GM23338 (cell line): ENCODE data around the gene MEMO1. TPM values are rescaled to one million over a fixed set of nuclear protein-coding genes. Genes with fewer than 3 reads are reported as not detected.

Experiments used
- ATAC-seq: fragments of 200-7000 bp; cut with Tn5 transposase; 3 replicates; pipeline ENCODE4 v1.9.1; 2020
- DNase-seq: peaks from one replicate; pipeline ENCODE4 v3.0.0-alpha.2; 2015; ENCODE audit warnings: low spot score
- H2AFZ ChIP-seq: fragments of 200-600 bp; sonication (generic); 2 replicates; pipeline ENCODE4 v1.8.0; 2016; ENCODE audit warnings: antibody characterized with exemption, mild to moderate bottlenecking, moderate library complexity
- H3F3A ChIP-seq: fragments of 200-600 bp; sonication (generic); replicated peaks from 2 replicates; pipeline ENCODE4 v1.8.0; 2017; ENCODE audit warnings: antibody characterized with exemption, mixed run types, low read depth
- H3K27ac ChIP-seq: fragments of 200-600 bp; sonication (generic); 2 replicates; pipeline ENCODE4 v1.6.1; 2016; ENCODE audit warnings: low read depth
- H3K27me3 ChIP-seq: fragments of 200-600 bp; sonication (generic); 2 replicates; pipeline ENCODE4 v1.8.0; 2016; ENCODE audit warnings: mild to moderate bottlenecking, mixed run types, moderate library complexity; ENCODE audit not compliant: insufficient read depth
- H3K36me3 ChIP-seq: fragments of 200-600 bp; sonication (generic); 2 replicates; pipeline ENCODE4 v1.8.0; 2016; ENCODE audit warnings: mild to moderate bottlenecking; ENCODE audit not compliant: insufficient read depth
- H3K4me1 ChIP-seq: fragments of 200-600 bp; sonication (generic); 2 replicates; pipeline ENCODE4 v1.8.0; 2016; ENCODE audit warnings: mild to moderate bottlenecking, moderate library complexity; ENCODE audit not compliant: insufficient read depth
- H3K4me2 ChIP-seq: fragments of 200-600 bp; sonication (generic); 2 replicates; pipeline ENCODE4 v1.7.1; 2017; ENCODE audit warnings: mixed run types
- H3K4me3 ChIP-seq: fragments of 200-600 bp; sonication (generic); 2 replicates; pipeline ENCODE4 v1.6.1; 2016; ENCODE audit warnings: mixed run types
- H3K79me2 ChIP-seq: fragments of 200-600 bp; sonication (generic); replicated peaks from 2 replicates; pipeline ENCODE4 v1.8.0; 2017; ENCODE audit warnings: mild to moderate bottlenecking; ENCODE audit not compliant: insufficient read depth
- H3K9me2 ChIP-seq: fragments of 200-600 bp; sonication (generic); 2 replicates; pipeline ENCODE4 v1.8.0; 2017; ENCODE audit not compliant: insufficient read depth
- H4K20me1 ChIP-seq: fragments of 200-600 bp; sonication (generic); replicated peaks from 2 replicates; pipeline ENCODE4 v1.8.0; 2017; ENCODE audit warnings: mild to moderate bottlenecking; ENCODE audit not compliant: insufficient read depth
- H3K27ac Mint-ChIP-seq: 2 replicates; pipeline ENCODE4 v1.8.0; 2020; ENCODE audit warnings: inconsistent platforms, mild to moderate bottlenecking, moderate library complexity, mixed read lengths
- H3K27me3 Mint-ChIP-seq: 3 replicates; pipeline ENCODE4 v1.8.0; 2022; ENCODE audit warnings: low read depth, mild to moderate bottlenecking, moderate library complexity, mixed read lengths, inconsistent platforms; ENCODE audit not compliant: insufficient read depth, poor library complexity
- H3K36me3 Mint-ChIP-seq: 3 replicates; pipeline ENCODE4 v1.8.0; 2021; ENCODE audit warnings: low read depth, mild to moderate bottlenecking, inconsistent platforms, moderate library complexity, mixed read lengths
- H3K4me1 Mint-ChIP-seq: 3 replicates; pipeline ENCODE4 v1.8.0; 2020; ENCODE audit warnings: mild to moderate bottlenecking, inconsistent platforms, mixed read lengths
- H3K4me3 Mint-ChIP-seq: 3 replicates; pipeline ENCODE4 v1.8.0; 2021; ENCODE audit warnings: moderate library complexity, mild to moderate bottlenecking, inconsistent platforms, mixed read lengths
- H3K9me3 Mint-ChIP-seq: 3 replicates; pipeline ENCODE4 v1.8.0; 2020; ENCODE audit warnings: moderate library complexity, mild to moderate bottlenecking, inconsistent platforms, mixed read lengths
- EZH2 ChIP-seq: fragments of 200-600 bp; sonication (generic); IDR thresholded peaks from one replicate; pipeline ENCODE4 v1.8.0; 2017; ENCODE audit warnings: antibody characterized with exemption, mild to moderate bottlenecking, low read depth; ENCODE audit not compliant: unreplicated experiment
- EZH2phosphoT487 ChIP-seq: fragments of 200-600 bp; sonication (generic); IDR thresholded peaks from one replicate; pipeline ENCODE4 v1.8.1; 2018; ENCODE audit warnings: antibody characterized with exemption; ENCODE audit not compliant: unreplicated experiment
- JUNB ChIP-seq: IDR thresholded peaks from one replicate; pipeline ENCODE4 v1.6.1; 2016; ENCODE audit warnings: antibody characterized with exemption; ENCODE audit not compliant: unreplicated experiment
- NANOG ChIP-seq: IDR thresholded peaks from 2 replicates; pipeline ENCODE4 v1.6.1; 2016; ENCODE audit warnings: antibody characterized with exemption, borderline replicate concordance
- ZNF331 ChIP-seq: fragments of 250-450 bp; sonication (Bioruptor Pico); IDR thresholded peaks from 2 replicates; pipeline ENCODE4 v1.5.0; 2020; ENCODE audit warnings: low read depth, mild to moderate bottlenecking, moderate library complexity
- polyA plus RNA-seq: library from polyadenylated mRNA; unstranded; fragments of >200 nt; fragmentation: Nextera tagmentation; extraction: Ambion mirVana; gene quantifications from 2 replicates; pipeline ENCODE4 v1.2.1, GENCODE V29; 2016
- total RNA-seq: library from RNA; depleted of rRNA; stranded (reverse); fragments of >200 nt; shearing (Covaris generic); gene quantifications from 2 replicates; pipeline ENCODE4 v1.2.3, GENCODE V29; 2014
- TF ChIP-seq, protein P1 (sequence below): fragments of 250-450 bp; sonication (Bioruptor Pico); IDR thresholded peaks from 2 replicates; pipeline ENCODE4 v1.5.0; 2020; ENCODE audit warnings: mild to moderate bottlenecking, moderate library complexity
- TF ChIP-seq, protein P2 (sequence below): IDR thresholded peaks from 2 replicates; pipeline ENCODE4 v1.6.1; 2016; ENCODE audit warnings: antibody characterized with exemption
- TF ChIP-seq, protein P3 (sequence below): IDR thresholded peaks from one replicate; pipeline ENCODE4 v1.6.1; 2018; ENCODE audit warnings: antibody characterized with exemption; ENCODE audit not compliant: unreplicated experiment

The MEMO1 gene
- total and polyA plus RNA-seq, 2 experiments from 2014 or later: 39.1 to 67.0 TPM

DNA sequence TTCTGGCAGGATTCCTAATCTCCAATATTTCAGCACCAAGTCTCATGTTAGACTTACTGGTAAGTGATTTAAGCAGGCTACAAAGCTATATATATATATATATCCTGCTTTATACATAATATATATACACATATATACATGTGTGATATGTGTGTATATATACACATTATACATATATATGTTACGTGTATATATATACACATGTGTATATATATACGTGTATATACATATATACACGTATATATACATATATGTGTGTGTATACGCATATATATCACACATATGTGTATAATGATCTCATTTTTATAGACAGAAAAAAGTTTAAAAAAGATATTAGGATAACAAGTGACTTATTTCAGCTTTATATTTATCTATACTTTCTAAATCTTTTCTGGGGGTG, 41.6 kb downstream of the MEMO1 start (continued):
- TF ChIP-seq, protein P1, sequence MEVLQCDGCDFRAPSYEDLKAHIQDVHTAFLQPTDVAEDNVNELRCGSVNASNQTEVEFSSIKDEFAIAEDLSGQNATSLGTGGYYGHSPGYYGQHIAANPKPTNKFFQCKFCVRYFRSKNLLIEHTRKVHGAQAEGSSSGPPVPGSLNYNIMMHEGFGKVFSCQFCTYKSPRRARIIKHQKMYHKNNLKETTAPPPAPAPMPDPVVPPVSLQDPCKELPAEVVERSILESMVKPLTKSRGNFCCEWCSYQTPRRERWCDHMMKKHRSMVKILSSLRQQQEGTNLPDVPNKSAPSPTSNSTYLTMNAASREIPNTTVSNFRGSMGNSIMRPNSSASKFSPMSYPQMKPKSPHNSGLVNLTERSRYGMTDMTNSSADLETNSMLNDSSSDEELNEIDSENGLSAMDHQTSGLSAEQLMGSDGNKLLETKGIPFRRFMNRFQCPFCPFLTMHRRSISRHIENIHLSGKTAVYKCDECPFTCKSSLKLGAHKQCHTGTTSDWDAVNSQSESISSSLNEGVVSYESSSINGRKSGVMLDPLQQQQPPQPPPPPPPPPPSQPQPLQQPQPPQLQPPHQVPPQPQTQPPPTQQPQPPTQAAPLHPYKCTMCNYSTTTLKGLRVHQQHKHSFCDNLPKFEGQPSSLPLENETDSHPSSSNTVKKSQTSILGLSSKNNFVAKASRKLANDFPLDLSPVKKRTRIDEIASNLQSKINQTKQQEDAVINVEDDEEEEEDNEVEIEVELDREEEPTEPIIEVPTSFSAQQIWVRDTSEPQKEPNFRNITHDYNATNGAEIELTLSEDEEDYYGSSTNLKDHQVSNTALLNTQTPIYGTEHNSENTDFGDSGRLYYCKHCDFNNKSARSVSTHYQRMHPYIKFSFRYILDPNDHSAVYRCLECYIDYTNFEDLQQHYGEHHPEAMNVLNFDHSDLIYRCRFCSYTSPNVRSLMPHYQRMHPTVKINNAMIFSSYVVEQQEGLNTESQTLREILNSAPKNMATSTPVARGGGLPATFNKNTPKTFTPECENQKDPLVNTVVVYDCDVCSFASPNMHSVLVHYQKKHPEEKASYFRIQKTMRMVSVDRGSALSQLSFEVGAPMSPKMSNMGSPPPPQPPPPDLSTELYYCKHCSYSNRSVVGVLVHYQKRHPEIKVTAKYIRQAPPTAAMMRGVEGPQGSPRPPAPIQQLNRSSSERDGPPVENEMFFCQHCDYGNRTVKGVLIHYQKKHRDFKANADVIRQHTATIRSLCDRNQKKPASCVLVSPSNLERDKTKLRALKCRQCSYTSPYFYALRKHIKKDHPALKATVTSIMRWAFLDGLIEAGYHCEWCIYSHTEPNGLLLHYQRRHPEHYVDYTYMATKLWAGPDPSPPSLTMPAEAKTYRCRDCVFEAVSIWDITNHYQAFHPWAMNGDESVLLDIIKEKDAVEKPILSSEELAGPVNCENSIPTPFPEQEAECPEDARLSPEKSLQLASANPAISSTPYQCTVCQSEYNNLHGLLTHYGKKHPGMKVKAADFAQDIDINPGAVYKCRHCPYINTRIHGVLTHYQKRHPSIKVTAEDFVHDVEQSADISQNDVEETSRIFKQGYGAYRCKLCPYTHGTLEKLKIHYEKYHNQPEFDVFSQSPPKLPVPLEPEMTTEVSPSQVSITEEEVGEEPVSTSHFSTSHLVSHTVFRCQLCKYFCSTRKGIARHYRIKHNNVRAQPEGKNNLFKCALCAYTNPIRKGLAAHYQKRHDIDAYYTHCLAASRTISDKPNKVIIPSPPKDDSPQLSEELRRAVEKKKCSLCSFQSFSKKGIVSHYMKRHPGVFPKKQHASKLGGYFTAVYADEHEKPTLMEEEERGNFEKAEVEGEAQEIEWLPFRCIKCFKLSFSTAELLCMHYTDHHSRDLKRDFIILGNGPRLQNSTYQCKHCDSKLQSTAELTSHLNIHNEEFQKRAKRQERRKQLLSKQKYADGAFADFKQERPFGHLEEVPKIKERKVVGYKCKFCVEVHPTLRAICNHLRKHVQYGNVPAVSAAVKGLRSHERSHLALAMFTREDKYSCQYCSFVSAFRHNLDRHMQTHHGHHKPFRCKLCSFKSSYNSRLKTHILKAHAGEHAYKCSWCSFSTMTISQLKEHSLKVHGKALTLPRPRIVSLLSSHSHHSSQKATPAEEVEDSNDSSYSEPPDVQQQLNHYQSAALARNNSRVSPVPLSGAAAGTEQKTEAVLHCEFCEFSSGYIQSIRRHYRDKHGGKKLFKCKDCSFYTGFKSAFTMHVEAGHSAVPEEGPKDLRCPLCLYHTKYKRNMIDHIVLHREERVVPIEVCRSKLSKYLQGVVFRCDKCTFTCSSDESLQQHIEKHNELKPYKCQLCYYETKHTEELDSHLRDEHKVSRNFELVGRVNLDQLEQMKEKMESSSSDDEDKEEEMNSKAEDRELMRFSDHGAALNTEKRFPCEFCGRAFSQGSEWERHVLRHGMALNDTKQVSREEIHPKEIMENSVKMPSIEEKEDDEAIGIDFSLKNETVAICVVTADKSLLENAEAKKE (CRISPR knock-in tag): no peak
- no peak for TF ChIP-seq ZNF331 (CRISPR knock-in tag)
- TF ChIP-seq, protein P2, sequence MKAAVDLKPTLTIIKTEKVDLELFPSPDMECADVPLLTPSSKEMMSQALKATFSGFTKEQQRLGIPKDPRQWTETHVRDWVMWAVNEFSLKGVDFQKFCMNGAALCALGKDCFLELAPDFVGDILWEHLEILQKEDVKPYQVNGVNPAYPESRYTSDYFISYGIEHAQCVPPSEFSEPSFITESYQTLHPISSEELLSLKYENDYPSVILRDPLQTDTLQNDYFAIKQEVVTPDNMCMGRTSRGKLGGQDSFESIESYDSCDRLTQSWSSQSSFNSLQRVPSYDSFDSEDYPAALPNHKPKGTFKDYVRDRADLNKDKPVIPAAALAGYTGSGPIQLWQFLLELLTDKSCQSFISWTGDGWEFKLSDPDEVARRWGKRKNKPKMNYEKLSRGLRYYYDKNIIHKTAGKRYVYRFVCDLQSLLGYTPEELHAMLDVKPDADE: no peak
- no peak for TF ChIP-seq EZH2phosphoT487
- no peak for TF ChIP-seq NANOG
- TF ChIP-seq EZH2: no peak
- TF ChIP-seq JUNB: no peak

DNA sequence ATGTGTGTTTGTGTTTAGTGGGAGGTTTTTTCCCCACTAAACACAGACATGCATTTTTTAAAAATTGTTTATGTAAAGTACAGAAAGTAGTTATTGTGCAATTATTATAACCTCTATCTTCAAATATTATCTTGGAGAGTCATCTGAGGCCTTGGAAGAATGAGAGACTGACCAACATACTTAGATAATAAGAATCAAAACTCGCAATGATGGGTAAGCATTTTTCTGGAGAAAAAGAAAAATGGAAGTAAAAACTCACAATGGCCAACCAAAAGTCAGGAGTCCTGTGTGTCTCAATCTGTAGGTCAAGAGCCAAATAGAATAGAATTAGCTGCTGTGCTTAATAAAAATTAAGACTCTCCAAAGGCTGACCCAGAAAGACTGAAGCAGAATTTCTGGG, 43.0 kb downstream of the MEMO1 start:
- DNase-seq: no peak
- Mint-ChIP-seq H3K27me3 (peaks cover 3% of the 10 kb centered on the region), H3K4me3 (no peak overlapping the region), H3K9me3 (no peaks in the 10 kb centered on the region), H3K27ac (no peak overlapping the region), H3K4me1 (no peaks in the 10 kb centered on the region), H3K36me3 (no peaks in the 10 kb centered on the region)
- H3K79me2 ChIP-seq: peaks cover 96% of the 10 kb centered on the region
- no peak overlapping the region for H2AFZ ChIP-seq
- H3K4me3 ChIP-seq: no peak overlapping the region
- no peaks in the 10 kb centered on the region for H3K27me3 ChIP-seq
- no peak overlapping the region for H3K27ac ChIP-seq
- no peak overlapping the region for H3K4me2 ChIP-seq
- no peaks in the 10 kb centered on the region for H3K9me2 ChIP-seq
- no peak for ATAC-seq
- peaks cover 16% of the 10 kb centered on the region; the same call in 1 of the 2 replicates for H4K20me1 ChIP-seq
- H3K4me1 ChIP-seq: no peaks in the 10 kb centered on the region
- no peaks in the 10 kb centered on the region for H3K36me3 ChIP-seq
- no peaks in the 10 kb centered on the region; the same call in 1 of the 2 replicates for H3F3A ChIP-seq
- TF ChIP-seq, protein P3, sequence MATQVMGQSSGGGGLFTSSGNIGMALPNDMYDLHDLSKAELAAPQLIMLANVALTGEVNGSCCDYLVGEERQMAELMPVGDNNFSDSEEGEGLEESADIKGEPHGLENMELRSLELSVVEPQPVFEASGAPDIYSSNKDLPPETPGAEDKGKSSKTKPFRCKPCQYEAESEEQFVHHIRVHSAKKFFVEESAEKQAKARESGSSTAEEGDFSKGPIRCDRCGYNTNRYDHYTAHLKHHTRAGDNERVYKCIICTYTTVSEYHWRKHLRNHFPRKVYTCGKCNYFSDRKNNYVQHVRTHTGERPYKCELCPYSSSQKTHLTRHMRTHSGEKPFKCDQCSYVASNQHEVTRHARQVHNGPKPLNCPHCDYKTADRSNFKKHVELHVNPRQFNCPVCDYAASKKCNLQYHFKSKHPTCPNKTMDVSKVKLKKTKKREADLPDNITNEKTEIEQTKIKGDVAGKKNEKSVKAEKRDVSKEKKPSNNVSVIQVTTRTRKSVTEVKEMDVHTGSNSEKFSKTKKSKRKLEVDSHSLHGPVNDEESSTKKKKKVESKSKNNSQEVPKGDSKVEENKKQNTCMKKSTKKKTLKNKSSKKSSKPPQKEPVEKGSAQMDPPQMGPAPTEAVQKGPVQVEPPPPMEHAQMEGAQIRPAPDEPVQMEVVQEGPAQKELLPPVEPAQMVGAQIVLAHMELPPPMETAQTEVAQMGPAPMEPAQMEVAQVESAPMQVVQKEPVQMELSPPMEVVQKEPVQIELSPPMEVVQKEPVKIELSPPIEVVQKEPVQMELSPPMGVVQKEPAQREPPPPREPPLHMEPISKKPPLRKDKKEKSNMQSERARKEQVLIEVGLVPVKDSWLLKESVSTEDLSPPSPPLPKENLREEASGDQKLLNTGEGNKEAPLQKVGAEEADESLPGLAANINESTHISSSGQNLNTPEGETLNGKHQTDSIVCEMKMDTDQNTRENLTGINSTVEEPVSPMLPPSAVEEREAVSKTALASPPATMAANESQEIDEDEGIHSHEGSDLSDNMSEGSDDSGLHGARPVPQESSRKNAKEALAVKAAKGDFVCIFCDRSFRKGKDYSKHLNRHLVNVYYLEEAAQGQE: no peak
- TF ChIP-seq, protein P2: no peak
